Erythroblast (primary cell): ENCODE data around the gene PSMC1.

Experiments
- GATA1 ChIP-seq: IDR thresholded peaks from 2 replicates; pipeline ENCODE4 v1.6.1; 2011; ENCODE audit warnings: low read depth, mild to moderate bottlenecking, control low read depth, low read length, moderate library complexity
- POLR2A ChIP-seq: IDR thresholded peaks from 2 replicates; pipeline ENCODE4 v1.6.1; 2011; ENCODE audit warnings: mild to moderate bottlenecking, low read length

DNA sequence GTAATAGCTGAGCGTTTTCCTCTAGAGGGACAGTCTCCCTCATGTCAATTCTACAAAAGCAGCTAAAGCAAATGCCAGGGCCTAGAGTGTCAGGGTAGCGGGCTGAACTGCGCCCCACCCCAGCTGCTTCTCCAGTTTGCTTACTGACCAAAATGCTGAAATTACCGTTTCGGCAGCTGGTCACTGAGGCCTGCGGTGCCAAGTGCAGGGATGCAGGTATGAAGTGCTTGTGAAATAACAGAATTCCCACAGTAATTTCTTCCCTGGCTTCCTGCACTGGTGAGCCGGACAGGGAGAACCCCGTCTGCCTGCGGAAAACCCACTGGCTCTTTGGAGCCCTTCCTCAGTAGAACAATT is 19.1 kb downstream of the PSMC1 start:
- TF ChIP-seq POLR2A (no peak), GATA1 (no peak)
